GM03348 (cell line): ENCODE measurements around the gene SDR42E2.
A peak's percentile ranks its signal among the peaks of the same experiment; 100 is the strongest.
"Not testable (repeated sequence)": the region's sequence is repeated elsewhere in the genome, so short reads cannot be mapped to it uniquely, and the experiment has no call there.

Source experiments
- DNase-seq: peaks from one replicate; pipeline ENCODE4 v3.0.0; 2012; ENCODE audit warnings: low spot score

The SDR42E2 gene

DNA sequence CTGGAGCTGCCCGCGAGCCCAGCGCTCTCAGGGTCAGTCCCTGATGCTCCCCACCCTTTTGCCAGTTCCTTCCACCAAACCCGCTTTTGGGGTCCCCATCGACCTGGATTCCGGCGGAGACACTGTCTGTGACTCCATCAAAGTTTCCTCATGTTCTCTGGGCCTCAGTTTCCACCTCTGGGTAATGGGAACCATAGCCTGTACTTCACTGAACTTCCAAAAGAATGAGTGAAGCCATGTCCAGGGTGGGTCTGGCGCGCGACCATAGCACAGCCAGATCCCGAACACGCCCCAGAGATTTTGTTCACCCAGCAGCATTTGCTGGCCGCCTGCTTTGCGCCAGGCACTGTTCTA lies 327 bp downstream of the SDR42E2 start:
- no peak for DNase-seq

DNA sequence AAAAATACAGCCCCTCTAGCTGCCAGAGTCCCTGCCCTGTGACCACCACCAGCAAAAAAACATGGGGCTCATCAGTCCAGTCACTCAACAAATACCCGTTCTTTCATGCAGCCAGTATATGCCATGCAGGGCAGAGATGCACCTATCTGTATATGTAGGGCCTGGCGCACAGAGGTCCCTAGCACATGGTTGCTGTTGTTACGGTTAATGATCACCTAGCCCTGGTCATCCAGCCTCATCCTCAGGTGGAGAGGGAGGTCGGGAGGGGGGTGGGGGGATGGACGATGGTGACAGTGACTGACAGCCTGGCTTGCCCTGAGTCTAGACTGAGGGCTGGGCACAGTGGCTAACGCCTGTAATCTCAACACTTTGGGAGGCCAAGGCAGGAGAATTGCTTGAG lies 1.5 kb downstream of the SDR42E2 start:
- no peak for DNase-seq

- no peak for DNase-seq
These were observed 2.2 kb downstream of the SDR42E2 start for GRCh38 chr16:22164482-22164881.

- DNase-seq: no peak
These were observed 3.4 kb downstream of the SDR42E2 start for GRCh38 chr16:22165508-22166285.

DNA sequence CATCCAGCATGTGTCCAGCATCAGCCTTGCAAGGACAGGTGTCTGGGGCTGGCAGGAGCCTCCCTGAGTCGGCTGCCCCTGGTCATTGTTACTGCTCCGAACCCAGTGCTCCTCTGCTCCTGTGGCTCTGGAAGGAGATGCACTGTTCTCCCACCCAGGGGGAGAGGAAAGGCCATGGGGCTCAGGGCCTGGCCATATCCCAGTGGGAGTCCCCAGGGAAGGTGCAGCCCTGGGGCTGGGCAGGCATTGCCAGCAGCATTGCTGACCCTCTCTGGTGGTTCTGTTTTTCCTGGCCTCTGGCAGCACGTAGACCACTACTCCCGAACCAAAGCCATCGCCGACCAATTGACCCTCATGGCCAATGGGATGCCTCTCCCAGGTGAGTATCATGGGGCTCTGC lies 9.6 kb downstream of the SDR42E2 start:
- DNase-seq: no peak

DNA sequence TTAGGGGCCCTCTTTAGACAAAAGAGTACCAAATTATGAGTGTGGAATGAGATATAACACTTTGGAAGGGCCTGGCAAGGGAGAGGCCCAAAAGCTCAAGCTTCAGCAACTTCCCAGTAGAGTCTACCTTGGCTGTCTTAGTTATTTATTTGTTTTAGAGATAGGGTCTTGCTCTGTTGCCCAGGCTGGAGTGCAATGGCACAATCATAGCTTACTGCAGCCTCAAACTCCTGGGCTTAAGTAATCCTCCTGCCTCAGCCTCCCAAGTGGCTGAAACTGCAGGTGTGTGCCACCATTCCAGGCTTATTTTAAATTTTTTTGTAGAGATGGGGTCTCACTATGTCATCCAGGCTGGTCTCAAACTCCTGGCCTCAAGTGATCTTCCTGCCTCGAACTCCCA lies 10.3 kb downstream of the SDR42E2 start:
- DNase-seq: not testable (repeated sequence)

GRCh38 chr16:22174642-22175041 lies 12.3 kb downstream of the SDR42E2 start:
- no peak for DNase-seq

DNA sequence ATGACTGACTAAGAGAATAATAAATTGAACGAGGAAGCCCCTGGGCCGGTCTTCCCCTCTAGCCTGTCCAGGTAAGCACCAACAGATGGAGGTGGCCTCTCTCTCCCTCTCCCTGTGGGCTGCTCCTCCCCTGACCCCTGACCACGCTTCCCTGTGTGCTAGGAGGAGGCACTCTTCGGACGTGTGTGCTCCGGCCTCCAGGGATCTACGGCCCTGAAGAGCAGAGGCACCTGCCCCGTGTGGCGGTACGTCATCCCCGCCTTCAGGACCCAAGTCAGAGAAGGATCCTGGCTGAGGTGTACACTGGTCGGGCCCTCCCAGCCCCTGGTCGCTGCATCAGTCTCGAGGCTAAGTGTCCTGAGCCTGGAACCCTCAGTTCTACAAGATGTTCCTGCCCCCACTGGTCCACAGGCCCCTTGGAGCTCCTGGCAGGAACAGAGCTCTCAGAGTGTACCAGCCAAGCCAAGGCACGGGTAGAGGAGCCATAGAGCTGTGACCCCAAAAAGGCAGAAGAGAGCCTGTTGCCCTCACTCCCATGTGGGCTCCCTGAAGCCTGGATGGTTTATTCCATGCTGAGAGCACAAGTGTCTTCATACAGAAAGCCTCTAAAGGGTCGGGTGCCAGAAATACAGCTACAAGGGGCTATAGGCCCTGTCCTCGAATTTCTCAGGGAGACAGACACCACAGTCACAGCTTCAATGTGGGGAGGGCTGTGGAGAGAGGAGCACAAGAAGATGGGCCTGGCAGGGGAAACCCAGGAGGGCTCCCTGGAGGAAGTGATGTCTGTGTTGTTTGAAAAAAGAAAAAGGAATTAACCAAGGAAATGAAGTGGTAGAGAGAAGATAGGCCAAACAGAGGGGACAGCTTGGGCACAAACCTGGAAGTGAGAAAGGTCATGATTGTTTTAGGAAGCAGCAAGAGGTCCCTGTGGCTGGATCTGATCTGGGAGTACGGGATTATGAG lies 15.9 kb downstream of the SDR42E2 start:
- no peak for DNase-seq

DNA sequence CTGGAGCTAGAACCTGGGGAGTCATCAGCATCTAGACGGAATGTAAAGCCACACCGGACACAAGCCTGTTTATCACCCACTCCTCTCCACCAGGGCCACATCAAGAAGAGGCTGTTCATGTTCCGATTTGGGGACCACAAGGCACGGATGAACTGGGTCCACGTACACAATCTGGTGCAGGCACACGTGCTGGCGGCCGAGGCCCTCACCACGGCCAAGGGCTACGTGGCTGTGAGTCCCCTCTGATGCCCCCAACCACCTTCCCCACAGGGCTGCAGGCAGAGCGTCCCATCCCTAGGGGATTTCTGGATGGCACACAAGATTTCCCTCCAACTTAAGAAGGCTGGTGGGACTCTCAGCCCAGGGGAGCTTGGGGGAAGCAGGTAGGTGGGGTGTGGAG lies 19.1 kb downstream of the SDR42E2 start:
- DNase-seq: no peak

DNA sequence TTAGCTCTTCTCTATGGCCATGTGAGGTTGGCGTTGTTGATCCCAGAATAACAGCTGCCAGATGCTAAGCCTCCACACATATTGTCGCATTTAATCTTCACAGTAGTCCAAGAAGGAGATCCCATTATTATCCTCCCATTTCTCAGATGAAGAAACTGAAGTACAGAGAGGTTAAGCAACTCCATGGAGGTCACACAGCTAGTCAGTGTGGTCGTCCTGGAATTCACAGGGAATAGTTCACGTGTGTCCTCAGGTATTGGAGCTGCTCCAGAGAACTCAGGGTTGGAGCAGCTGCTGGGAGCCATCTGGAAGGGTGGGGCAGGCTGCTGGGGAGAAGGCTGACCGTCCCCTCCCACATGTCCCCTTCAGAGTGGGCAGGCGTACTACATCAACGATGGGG lies 19.5 kb downstream of the SDR42E2 start:
- no peak for DNase-seq

- peak; percentile 1 for DNase-seq
These were observed 21.0 kb downstream of the SDR42E2 start for GRCh38 chr16:22183335-22183734.

DNA sequence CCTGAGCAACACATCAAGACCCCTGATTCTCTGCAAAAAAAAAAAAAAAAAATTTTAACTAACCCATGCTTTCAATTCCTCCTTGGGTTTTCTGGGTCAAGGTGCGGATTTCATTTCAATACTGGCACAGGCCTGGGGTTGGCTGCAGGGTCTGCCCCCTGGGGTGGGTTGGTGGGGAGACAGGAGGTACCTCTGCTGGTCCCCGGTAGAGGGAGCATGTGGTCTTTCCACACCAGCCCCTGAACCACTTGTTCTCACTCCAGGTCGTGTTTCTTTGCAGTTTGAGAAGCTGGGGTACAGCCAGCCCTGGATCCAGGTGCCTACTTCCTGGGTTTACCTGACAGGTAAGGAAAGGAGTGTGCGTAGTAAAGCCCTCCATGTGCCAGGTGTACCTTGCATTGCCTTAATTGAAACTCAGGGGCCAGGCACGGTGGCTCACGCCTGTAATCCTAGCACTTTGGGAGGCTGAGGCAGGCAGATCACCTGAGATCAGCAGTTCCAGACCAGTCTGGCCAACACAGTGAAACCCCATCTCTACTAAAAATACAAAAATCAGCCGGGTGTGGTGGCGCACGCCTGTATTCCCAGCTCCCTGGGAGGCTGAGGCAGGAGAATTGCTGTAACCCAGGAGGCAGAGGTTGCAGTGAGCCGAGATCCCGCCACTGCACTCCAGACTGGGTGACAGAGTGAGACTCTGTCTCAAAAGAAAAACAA lies 21.8 kb downstream of the SDR42E2 start:
- DNase-seq: no peak

DNA sequence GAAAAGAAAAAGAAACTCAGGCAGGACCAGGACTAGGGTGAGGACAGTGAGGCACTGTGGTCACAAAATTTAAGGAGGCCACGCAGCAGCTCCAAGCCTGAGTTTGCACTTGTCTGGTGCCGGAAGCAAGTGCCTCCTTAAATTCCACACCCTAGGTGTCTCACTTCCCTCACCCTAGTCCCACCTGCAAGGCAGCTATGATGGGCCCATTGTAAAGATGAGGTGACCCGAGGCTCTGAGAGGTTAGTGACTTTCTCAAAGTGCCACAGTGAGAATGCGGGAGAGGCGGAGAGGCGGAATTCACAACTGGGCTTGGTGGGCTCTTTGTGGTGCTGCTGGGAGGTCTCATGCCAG lies 22.3 kb downstream of the SDR42E2 start:
- no peak for DNase-seq

DNA sequence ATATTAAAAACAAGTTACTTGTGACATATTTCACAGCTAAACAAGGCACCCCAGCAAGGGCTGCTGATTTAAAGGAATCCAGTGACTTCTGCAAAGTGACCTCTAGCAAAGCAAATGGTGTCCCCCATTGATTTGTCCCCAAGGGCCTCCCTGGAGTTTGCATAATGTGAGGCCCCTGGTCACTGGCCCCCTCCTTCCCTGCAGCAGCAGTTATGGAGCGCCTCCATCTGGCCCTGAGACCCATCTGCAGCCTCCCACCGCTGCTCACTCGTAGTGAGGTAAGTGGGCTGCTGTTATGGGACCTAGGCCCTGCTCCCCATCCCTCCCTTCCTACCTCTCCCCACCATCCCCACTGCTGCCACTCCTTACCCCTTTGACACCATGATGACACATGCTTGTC lies 24.2 kb downstream of the SDR42E2 start:
- no peak for DNase-seq

GRCh38 chr16:22188267-22188594 lies 25.9 kb downstream of the SDR42E2 start:
- DNase-seq: no peak

- DNase-seq: peak; percentile 80
These were observed 26.5 kb downstream of the SDR42E2 start for GRCh38 chr16:22188595-22189442.

DNA sequence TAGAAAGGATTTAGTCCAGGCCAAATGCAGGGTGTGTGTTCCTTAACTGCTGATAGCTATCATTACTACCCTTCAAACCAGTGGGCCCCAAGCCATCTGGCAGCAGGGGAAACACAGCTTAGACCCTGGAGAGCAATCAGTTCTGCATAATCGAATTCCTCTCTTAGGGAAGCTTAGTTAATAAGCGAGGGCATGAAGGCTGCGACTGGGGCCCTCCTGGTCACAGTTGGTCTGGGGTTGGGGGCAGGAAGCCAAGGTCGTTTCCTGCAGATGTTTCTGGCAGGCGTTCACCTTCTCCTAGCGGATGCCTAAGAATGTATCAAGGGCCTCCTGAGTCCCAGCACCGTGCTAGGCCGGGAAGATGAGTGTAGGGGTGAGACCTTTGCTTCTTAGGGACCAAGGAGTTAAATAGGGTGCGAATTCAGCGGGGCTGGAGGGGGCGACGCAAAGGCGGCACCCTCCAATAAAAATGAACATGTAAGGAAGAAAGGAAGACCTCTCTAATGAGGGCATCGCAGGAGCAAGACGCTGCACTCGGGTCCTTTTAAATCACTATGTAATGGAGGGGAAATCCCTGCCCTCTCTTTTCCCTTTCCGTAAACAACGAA lies 27.3 kb downstream of the SDR42E2 start:
- peak; percentile 38 for DNase-seq

DNA sequence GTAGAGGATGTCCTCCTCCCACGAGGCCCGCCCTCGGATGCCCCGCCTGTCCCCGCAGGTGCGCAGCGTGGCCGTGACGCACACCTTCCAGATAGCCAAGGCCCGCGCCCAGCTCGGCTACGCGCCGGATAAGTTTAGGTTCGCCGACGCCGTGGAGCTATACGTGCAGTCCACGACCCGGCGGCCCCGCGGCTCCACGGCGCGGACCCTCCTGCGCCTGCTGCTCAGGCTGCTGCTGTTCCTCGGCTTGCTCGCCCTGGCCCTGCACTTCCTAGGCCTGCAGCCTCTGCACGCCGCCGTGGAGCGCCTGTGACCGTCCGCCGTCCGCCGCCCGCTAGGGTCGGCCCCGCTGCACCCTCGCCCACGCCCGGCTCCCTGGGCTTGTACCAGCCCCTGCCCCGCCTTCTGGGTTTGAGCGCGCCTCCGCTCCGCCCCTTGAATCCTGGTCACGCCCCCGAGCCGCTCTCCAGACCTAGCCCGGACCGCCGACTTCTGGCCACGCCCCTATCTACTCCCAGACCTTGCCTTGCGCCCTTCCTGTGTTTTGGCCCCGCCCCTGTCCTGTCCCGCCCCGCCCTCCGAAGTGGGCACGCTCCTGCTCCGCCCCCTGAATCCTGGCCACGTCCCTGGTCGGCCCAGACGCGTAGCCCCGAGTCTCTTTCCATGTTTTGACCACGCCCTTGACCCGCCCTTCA lies 27.9 kb downstream of the SDR42E2 start:
- DNase-seq: peak; percentile 97

- peak; percentile 92 for DNase-seq
These were observed 28.6 kb downstream of the SDR42E2 start for GRCh38 chr16:22190776-22191531.
